KG1 (cell line): ENCODE measurements around the gene POU6F2.

ENCODE experiments used
- DNase-seq: peaks from one replicate; lab custom pipeline; 2025; lab: John Stamatoyannopoulos, UW

The POU6F2 gene

DNA sequence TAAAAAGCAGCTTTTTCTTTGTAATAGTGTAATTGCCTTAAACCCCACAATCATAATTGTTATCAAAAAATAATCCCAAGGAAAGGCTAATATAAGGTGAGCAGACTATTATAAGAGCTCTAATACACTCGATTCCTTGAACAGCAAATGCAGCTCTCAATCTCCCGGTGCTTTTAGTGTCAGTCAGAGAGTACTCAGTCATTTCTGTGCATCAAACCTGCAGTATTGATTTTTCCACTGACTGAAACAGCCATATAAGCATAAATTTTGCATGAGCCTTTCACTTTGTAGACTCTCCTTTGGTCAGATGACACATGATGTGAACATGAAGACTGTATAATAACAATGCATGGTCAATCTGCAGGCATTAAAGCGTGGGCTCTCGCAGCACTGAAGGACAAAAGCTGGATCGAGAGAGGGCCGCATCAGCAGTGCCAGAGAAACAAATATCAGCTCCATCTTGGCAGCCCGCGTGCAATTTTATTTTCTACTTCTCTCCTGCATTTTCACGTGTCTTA lies 272.0 kb downstream of the POU6F2 start:
- DNase-seq: no peak

DNA sequence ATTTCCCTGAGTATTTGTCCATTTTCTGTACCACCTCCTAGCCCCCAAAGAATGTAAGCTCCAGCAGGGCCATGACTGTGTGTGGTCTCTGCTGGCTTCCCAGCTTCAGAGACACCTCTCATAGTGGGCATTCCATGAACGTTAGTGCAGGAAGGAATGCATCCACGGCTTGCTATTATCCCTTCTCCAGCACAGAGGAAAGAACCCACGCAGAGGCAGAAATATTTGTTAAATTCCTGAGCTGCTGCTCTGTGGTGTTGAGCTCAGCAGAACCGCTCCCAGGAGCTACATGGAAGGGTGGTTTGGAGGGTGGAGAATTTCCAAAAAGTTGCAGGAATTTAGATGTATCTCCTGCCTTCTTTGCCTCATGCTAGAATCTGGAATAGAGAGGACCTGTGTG lies 275.2 kb downstream of the POU6F2 start:
- DNase-seq: no peak

DNA sequence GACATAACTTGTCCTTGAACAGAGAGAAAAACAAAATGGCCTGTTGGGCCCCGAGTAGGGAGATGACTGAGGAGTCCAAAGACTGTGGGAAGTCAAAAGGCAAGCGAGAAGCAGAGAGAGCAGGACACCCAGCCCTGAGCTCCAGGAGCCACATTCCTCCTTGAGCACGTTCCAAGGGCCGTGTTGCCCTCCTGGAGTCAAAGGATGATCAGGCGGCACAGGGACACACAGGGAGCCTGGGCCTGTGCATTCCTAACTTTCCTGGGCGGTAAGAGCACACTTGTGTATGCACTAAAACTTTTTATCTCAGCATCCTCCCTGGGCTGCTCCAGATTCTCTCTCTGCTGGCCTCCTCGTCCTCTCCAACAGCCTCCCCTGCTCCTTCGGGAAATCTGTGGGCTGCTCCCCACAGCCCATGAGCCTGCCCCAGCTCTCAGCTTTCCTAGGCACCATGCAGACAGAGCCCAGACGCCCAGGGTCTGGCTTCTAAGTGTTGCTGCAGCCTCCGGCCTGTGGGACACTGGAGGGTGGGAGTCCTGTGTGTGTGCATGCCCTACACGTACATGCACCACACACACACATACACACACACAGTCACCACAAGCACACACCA lies 281.8 kb downstream of the POU6F2 start:
- DNase-seq: no peak

DNA sequence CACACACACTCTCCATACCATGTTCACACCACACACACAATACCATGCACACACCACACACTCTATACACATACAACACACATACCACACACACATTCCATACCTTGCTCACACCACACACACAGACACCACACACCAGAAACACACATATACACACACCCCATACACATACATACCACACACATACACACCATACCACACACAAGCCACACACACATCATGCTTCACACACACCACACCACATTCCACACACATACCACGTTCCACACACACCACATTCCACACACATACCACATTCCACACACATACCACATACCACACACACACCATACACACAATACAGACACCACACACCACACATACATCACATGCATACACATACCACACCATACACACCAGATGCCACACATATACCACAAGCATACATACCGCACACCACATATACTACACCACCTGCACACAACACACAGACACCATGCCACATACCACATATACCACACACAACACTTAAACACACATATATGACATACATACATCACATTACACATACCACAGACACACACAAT lies 282.7 kb downstream of the POU6F2 start:
- DNase-seq: no peak

DNA sequence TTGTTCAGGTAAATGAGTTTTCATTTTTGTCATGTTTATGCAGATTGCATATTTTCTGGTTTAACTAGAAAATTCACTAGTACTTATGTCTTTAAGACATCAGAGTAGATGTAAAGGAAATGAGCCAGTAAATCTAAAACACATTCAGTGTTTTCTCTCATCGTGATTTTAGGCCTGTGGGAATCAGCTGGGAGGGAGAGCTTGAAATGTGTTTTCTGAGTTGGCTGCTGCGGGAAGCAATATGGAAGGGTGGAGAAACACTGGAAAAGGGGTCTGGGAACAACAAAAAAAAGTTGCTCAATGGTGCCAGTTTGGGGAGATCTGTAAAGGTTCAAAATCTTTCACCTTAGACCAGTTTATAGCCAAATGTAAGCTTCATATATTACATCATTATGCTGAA lies 284.1 kb downstream of the POU6F2 start:
- DNase-seq: no peak

DNA sequence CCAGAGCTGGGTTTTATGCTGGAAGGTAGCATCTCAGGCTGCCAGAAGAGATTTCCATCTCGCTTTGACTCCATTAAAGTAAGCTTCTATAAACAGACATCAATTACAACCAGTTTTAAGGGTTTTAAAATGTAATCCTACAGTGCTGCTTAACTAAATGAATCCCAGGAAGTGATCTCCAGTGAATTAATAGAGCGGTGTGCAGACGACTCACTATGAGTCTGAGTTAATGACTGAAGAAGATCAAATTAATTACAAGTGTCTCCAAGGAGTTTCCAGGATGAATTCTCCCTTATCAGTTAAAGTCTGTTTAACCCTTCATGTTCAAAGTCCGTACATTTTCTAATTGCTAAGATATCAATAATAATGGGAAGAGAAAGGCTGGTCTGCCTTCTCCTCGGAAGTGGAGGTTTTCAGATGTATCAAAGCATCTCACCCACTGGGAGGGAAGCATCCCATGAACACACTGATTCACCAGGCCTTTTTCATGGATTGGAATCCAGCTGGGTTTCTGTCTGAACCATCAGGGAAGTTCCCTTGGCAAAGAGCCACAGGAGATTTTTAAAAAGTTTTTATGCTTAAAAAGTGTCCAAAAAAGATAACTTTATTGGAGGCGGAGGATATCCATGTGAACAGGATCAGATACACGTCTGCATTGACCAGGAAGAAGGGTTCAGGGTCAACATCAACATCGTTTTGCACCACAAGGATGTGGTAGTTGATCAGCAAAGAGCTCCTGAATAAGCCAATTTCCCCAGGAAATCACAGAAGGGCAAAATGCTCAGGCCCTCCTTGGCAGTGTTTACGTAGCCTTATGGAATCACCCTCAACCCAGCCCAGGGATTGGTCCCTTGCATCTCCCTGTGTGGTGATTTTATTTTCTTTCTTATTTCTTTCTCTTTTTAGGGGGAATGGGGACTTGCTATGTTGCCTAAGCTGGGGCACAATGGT lies 288.2 kb downstream of the POU6F2 start:
- DNase-seq: no peak

DNA sequence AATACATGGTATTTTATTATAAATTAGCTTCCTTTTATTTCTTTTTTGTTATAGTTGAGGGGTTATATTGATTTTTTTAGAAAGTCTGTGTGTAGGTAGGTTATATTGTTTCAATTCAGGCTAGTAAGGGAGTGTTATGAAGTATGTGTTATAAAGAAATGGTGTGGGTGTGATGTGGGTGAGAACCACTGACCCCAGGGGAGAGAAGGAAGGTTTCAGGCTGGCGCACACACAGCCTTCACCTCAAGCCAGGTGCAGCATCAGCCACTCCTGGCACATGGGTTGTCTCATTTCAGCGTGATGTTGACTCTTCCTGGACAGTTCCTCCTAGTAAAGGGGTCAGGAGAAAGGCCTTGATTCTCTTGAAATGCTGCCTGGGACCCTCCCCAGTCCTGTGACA lies 291.3 kb downstream of the POU6F2 start:
- DNase-seq: no peak

DNA sequence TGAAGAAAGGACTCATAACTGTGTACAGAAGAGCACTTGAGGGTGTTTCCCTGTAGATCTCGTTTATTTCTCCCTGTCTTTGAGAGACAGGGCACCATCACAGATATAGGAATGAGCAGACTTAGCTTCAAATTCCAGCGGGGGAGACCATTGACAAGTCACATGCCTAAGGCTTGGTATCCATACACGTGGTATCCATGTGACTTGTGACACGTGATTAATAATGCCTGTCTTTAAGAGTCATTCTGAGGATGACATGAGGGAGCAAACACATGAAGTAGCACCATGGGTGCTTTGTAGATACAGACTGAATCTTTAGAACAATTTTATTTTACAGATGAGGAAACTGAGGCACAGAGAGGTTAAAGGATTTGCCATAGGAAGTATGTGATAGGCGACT lies 292.3 kb downstream of the POU6F2 start:
- DNase-seq: no peak

DNA sequence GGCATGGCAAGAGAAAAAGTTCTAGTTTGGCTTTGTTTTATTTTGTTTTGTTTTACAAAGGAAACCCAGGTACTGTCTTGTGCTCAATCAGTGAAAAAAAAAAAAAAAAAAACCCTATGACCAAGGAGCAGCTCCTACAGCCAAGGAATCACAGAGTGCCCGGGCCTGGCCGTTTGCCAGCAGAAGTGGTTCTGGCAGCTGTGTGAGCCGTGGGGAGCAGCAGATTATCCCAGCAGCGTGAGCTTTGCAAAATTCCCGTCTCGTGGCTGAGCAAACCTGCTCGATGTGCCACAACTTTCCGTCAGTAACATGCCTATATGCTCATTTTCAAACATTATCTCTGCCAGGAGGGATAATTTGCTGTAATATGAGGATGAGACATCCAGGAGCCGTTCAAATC lies 293.7 kb downstream of the POU6F2 start:
- no peak for DNase-seq

DNA sequence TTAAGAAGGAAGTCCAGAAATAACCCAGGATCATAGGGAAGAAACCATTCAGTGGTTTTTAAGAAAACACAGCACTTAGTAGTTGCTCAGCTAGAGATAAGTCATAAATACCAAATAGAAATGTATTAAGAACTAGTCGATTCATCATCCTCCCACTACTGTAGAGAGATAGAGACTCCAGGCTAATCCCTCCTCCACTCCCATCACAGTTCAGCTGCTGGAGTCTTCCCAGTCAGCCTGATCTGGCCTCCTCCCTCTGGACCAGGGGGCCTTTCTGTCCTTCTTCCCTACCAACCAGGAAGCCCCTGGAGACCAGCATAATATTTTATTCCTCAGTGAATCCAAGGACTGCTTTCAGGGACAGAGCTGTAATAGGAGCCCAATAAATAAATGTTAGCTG lies 294.4 kb downstream of the POU6F2 start:
- no peak for DNase-seq

DNA sequence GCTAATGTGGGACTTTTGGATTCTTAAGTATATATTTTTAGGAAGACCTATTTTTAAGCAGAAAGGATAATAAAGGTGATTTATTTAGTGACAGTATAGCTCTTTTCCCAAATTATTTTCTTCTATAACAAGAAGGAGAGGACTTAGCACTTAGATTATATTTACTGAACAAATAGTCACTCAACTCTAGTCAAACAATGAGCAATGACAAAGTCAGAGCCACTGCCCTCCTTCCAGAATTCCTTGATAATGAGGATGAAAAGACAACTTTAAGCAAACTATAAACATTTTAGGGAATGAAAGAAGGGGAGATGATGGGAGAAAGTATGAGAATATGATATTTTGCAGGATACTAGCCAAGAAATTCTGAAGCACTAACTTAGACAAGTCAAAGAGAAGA lies 295.0 kb downstream of the POU6F2 start:
- DNase-seq: no peak

DNA sequence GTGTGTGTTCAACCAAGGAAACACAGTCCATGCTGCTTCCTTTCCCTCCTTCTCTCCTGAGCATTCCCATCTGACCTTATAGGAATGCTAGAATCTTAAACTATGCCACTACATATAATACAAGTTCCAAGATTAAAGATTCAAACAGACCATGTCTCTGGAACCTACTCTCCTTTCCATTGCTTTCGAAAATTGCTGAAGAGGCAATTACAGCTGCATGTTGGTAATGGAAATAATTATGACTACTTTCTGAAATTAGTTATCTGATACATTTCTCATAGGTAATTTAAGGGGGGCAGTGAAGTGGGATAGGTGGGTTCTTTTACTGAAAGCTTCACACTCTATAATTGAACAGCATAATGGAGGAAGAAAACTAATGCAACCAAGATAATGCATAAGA lies 302.6 kb downstream of the POU6F2 start:
- DNase-seq: no peak

DNA sequence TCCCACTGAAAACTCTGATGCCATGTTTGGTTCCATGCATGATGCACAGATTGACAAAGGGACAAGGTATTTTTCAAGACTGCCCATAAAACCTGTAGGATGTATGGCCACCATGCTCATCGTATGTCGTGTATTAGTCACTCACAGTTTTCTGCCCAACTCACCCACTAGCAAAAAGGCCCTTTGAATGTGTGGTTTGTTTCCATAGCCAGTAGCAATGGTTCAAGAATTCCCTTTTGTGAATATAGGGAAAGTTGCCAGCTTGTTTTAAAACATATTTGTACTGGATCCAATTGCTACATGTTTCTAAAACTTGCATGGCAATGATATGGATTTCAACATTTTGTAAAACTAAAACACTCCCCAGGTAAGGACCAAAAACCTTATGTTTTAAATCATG lies 307.5 kb downstream of the POU6F2 start:
- no peak for DNase-seq

DNA sequence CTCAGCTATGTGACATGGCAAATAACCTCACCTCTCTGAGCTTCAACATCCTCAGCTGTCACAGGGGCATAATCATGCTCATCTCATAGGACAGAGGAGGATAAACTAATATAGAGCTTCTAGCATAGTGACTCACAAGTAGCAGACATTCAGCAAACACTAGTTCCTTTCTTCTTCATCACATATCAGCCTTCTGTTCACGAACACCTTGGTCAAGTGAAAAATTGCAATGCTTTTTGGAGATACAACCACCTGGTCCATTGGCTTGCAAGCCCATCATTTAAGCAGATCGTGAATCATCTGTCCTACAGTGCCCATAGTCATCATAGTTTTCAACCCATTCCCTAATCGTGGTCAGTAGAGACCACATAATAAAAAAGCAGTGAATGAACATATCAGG lies 310.6 kb downstream of the POU6F2 start:
- DNase-seq: no peak

DNA sequence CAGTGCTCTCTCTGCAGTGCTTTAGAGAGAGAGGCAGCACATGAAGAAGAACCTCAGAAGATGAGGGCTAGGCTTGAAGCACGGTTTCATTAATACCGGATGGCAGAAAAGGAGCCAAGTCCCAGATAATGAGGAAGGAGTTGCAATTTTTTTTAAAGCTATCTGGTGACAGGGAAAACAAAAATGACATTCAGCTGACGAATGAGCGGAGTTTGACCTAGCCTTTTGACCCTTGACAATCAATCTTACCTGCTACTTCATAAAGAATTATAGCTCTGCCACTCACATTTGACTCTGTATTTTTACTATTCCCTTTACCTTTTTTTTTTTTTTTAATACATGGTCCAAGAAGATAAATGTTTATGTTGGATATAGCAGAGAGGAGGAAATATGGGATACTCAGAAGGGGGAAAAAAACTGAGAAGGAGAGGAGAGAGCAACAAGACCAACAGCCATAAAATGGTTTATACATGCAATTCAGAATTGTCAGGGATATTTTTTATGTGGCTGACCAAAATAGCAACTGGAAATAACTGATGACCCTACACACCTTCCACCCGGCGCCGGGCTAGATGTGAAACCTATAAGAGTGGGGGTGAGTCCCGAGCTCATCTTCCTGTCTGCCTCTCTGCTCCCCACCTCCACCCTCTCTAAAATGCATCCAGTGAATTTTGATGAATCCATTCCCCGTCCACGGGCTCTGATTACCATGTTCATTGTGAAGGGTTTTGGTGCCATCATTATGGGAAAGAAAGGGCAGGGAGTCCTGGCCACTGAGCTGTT lies 314.1 kb downstream of the POU6F2 start:
- DNase-seq: no peak

DNA sequence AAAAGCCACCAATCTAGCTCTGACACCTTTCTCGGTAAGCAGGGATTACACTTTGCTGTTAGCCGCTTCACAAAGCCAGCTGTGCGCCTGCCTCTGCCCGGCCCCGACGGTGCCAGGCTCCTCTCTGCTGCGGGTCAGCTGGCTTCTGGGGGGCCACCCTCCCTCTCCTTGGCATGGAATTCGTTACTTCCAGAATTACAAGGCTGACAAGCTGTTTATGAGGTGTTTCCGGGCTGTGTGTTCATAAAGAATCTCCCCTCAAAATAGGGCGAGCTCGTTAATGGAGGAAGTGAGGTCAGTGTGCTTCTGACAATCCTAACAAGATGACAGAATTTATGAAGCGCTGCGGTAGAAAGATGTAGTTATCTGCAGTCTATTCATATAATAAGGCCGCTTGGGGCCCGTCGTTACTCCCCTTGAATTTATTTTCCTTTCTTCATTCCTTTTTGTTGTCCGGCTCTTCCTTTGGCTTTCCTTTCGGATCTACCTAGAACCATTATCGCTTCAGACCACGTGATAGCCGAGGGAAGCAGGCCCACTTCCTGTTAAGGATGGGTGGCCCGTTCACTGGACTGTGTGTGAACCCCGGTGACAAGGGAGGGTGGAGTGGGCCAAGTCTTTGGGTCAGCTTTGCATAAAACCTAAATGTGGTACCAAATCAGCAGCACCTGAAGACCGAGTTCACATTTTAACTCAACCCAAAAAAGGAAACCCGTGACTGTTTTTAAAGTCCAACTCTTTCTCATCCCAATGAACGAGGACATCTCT lies 315.5 kb downstream of the POU6F2 start:
- DNase-seq: no peak

DNA sequence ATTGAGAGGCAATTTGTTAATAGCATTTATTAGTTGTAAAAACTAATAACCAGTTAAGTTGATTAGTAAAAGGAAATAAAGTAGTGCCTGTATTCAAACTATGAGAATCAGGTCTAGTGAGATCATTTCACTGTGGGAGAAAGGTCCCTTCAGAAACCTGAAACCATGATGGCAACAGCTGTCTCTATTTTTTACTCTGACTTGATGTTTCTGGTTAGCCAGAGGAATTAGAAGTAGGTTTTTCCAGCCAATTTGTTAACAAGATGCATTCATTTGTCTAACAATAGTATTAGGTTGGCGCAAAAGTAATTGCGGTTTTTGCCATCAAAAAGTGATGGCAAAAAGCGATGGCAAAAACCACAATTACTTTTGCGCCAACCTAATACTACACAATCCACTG lies 316.3 kb downstream of the POU6F2 start:
- no peak for DNase-seq

DNA sequence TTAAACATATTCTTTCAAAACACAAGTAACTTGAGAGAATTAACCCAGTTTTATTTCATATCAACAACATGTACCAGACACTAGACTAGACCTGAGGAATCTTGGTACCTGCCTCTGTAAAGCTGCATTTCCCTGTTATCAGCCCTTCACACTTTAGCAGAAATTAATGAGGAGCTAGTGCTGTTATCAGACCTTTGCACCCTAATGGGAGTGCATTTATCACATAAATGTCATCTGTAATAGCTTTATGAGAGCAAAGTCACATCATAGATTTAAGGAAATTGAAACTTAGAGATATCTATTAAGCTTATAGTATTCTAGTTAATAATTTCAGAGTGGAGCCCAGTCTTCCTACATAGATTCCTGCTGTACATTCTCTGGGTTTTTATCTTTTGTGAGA lies 318.1 kb downstream of the POU6F2 start:
- no peak for DNase-seq

DNA sequence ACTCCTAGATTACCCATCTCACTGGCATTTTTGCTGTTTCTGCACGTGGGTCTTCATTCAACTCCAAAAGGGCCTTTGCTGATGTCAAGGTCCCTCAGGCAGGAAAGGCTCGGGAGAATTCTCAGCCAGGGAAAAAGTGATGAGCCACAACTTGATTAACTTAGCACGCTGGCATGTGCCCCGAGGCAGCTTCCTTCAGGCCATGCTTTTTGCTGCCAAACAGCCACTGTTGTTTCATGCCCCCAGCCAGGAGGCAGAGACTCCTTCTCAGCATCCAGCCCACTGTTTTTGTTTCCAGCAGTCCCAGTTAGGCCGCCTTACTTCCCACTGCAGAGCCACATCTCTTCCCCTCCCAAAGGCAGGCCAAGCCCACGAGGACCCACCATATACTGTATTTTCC lies 322.0 kb downstream of the POU6F2 start:
- DNase-seq: no peak

DNA sequence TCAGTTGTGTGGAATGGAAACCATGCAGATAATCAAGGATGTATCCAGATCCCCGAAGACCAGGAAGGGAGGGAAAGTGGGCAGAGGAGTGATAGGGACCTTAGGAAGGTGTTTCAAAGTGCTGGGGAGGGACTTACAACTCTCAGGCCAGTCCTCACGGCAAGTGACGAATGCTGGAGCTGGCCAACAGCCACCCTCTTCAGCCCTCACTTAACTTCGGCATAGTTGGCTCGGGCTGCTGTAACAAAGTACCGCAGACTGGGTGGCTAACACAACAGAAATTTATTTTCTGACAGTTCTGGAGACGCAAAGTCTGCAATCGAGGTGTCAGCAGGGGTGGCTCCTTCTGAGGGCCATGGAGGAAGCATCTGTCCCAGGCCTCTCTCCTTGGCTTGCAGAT lies 322.6 kb downstream of the POU6F2 start:
- no peak for DNase-seq

DNA sequence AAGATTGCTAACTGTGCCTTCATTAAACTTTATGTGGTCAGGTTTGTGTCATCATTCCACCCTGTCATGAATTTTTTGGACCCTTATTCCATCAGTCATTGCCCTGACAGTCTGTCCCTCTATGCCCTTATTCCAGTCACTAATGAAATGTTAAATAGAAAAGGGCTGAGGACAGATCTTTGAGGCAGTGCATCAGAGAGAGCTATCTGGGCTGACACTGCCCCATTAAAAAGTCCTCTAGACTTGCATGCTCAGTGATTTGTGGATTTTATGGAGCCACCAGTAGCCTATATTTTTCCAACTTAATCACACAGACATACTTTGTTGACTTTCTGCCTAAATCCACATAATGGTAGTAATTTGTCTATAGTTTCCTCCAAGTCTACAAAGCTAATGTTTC lies 323.8 kb downstream of the POU6F2 start:
- no peak for DNase-seq

DNA sequence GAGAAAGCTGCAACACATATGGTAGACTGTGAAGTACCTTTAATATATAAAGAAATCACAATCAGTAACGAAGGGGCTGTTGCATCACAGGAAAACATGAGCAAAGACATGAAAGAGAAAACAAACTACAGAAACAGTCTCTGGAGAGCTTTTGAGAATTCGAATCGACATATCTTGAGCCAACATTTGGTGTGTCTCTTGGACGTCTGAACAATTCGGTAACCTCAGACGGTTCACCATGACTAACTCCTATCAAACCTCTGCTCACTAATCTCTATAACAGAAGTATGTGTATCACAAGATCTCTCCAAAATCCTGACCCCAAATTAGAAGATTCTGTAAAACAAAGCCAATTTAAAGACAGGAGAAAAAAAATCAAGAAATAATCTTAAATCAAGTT lies 326.5 kb downstream of the POU6F2 start:
- DNase-seq: no peak
